Parathyroid adenoma (tissue), 2 donors: Measurements from ENCODE around the gene MYH6.

ENCODE experiments used
- H2AFZ ChIP-seq: fragments of 300-600 bp; sonication (generic); one replicate; pipeline ENCODE4 v1.7.0; 2017; ENCODE audit warnings: antibody characterized with exemption, mild to moderate bottlenecking
- H3K27ac ChIP-seq: fragments of 300-600 bp; sonication (generic); one replicate; pipeline ENCODE4 v1.7.0; 2017
- H3K27me3 ChIP-seq: fragments of 300-600 bp; sonication (generic); one replicate; pipeline ENCODE4 v1.7.0; 2017; ENCODE audit warnings: low read length; ENCODE audit not compliant: control insufficient read depth, insufficient read depth
- H3K36me3 ChIP-seq: fragments of 300-600 bp; sonication (generic); one replicate; pipeline ENCODE4 v1.7.0; 2017; ENCODE audit warnings: low read length; ENCODE audit not compliant: control insufficient read depth, insufficient read depth
- H3K4me1 ChIP-seq: fragments of 300-600 bp; sonication (generic); one replicate; pipeline ENCODE4 v1.7.0; 2017; ENCODE audit warnings: control low read depth
- H3K4me2 ChIP-seq: fragments of 300-600 bp; sonication (generic); one replicate; pipeline ENCODE4 v1.7.0; 2017; ENCODE audit warnings: low read length
- H3K4me3 ChIP-seq: fragments of 300-600 bp; sonication (generic); one replicate; pipeline ENCODE4 v1.7.0; 2017; ENCODE audit warnings: low read depth, low read length
- H3K79me2 ChIP-seq: fragments of 300-600 bp; sonication (generic); one replicate; pipeline ENCODE4 v1.7.0; 2017; ENCODE audit warnings: control low read depth
- H3K9ac ChIP-seq: fragments of 300-600 bp; sonication (generic); one replicate; pipeline ENCODE4 v1.7.0; 2017; ENCODE audit warnings: mild to moderate bottlenecking
- H3K9me3 ChIP-seq: fragments of 300-600 bp; sonication (generic); one replicate; pipeline ENCODE4 v1.7.0; 2017; ENCODE audit warnings: low read length; ENCODE audit not compliant: control insufficient read depth
- TF ChIP-seq, protein P1 (sequence below): fragments of 300-600 bp; sonication (generic); IDR thresholded peaks from one replicate; pipeline ENCODE4 v1.7.0; 2017; ENCODE audit warnings: antibody characterized with exemption, mild to moderate bottlenecking
- donor health status: primary hyperparathyroidism.

MYH6 gene

DNA sequence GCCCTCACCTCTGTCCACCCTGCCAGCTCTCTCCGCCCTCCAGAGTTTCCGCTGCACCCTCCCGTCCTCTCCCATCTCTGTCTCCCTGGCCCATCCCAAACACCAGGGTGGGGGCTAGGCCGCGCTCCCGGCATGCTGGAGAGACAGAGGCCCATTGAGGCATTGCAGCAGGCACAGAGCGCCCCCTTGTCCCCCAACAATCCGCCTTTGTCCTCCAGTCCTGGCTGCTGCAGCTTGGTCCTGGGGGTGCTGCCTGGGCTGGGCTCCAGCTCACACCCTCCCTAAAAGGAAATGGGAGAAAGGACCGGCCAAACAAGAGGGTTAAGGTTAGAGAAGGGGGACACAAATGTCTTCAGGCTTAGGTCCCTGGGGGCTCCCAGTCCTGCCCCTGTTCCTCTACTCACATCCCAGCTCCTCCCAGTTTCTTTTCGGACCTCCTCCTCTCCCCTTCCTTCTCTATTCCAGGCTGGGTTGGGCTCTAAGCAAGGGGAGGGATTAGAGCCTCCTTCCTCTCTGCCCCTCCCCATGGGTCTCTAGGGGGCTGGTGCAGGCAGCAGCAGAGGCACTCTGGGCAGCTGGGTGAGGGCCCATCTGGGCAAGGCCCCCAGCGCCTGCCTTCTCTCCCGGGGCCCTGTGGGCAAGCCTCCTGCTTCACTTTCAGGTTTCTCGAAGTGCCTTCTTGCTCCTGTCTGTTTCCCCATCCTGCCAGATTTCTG is 31.4 kb downstream of the MYH6 start, which contains the start of gene CMTM5:
Gene CMTM5 (plus strand): TSS at position 565 of the 716 bp plus-strand sequence. CDS start 206 bp downstream, outside the sequence.
- Histone ChIP-seq H3K4me1 (no peaks in the 10 kb centered on the region), H3K9me3 (no peaks in the 10 kb centered on the region), H3K79me2 (no peaks in the 10 kb centered on the region), H2AFZ (no peak within 1 kb of the TSS), H3K27ac (no peak within 1 kb of the TSS), H3K4me3 (no peak within 1 kb of the TSS), H3K4me2 (no peak within 1 kb of the TSS), H3K9ac (no peak within 1 kb of the TSS), H3K27me3 (no peaks in the 10 kb centered on the region), H3K36me3 (no peaks in the 10 kb centered on the region)
- TF ChIP-seq, protein P1, sequence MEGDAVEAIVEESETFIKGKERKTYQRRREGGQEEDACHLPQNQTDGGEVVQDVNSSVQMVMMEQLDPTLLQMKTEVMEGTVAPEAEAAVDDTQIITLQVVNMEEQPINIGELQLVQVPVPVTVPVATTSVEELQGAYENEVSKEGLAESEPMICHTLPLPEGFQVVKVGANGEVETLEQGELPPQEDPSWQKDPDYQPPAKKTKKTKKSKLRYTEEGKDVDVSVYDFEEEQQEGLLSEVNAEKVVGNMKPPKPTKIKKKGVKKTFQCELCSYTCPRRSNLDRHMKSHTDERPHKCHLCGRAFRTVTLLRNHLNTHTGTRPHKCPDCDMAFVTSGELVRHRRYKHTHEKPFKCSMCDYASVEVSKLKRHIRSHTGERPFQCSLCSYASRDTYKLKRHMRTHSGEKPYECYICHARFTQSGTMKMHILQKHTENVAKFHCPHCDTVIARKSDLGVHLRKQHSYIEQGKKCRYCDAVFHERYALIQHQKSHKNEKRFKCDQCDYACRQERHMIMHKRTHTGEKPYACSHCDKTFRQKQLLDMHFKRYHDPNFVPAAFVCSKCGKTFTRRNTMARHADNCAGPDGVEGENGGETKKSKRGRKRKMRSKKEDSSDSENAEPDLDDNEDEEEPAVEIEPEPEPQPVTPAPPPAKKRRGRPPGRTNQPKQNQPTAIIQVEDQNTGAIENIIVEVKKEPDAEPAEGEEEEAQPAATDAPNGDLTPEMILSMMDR, result no peak

DNA sequence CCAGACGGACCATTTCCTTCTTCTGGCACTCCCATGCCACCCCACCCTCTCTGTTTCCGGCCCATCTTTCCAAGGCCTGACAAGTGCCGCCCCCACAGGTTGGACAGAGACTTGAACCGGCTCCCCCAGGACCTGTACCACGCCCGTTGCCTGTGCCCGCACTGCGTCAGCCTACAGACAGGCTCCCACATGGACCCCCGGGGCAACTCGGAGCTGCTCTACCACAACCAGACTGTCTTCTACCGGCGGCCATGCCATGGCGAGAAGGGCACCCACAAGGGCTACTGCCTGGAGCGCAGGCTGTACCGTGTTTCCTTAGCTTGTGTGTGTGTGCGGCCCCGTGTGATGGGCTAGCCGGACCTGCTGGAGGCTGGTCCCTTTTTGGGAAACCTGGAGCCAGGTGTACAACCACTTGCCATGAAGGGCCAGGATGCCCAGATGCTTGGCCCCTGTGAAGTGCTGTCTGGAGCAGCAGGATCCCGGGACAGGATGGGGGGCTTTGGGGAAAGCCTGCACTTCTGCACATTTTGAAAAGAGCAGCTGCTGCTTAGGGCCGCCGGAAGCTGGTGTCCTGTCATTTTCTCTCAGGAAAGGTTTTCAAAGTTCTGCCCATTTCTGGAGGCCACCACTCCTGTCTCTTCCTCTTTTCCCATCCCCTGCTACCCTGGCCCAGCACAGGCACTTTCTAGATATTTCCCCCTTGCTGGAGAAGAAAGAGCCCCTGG is 32.4 kb downstream of the MYH6 start:
- Histone ChIP-seq H3K4me2 (no peak overlapping the region), H3K36me3 (no peaks in the 10 kb centered on the region), H3K79me2 (no peaks in the 10 kb centered on the region), H3K27ac (no peak overlapping the region), H3K4me1 (no peaks in the 10 kb centered on the region), H3K4me3 (no peak overlapping the region), H3K9me3 (no peaks in the 10 kb centered on the region), H3K27me3 (no peaks in the 10 kb centered on the region), H3K9ac (no peak overlapping the region), H2AFZ (no peak overlapping the region)
- TF ChIP-seq, protein P1, result no peak

DNA sequence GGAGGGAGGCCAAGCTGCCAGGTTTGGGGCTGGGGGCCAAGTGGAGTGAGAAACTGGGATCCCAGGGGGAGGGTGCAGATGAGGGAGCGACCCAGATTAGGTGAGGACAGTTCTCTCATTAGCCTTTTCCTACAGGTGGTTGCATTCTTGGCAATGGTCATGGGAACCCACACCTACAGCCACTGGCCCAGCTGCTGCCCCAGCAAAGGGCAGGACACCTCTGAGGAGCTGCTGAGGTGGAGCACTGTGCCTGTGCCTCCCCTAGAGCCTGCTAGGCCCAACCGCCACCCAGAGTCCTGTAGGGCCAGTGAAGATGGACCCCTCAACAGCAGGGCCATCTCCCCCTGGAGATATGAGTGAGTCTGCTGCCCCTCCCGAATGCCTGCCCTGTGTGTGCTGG is 35.0 kb downstream of the MYH6 start:
- Histone ChIP-seq H3K4me2 (no peak overlapping the region), H3K9me3 (no peaks in the 10 kb centered on the region), H3K79me2 (no peaks in the 10 kb centered on the region), H2AFZ (no peak overlapping the region), H3K27me3 (no peaks in the 10 kb centered on the region), H3K4me1 (no peaks in the 10 kb centered on the region), H3K27ac (no peak overlapping the region), H3K9ac (no peak overlapping the region), H3K4me3 (no peak overlapping the region), H3K36me3 (no peaks in the 10 kb centered on the region)
- TF ChIP-seq, protein P1, result no peak

DNA sequence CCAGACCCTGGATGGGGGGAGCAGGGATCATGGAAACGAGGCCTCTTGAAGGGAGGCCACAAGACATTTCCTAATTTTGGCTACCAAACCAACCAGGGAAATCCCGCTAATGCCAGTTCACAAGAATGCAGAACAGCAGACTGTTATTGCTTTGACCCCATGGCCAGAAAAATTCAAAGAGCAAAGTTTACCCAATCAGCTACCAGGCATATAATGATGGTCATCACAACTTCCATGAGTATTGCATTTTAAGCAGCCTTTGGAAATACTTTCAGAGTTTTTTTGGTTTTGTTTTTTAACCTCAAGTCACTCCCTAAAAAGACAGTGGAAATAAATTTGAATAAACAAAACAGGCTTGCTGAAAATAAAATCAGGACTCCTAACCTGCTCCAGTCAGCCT is 35.6 kb downstream of the MYH6 start, which contains the start of gene IL25:
Gene IL25 (plus strand): TSS at position 301 of the 400 bp plus-strand sequence.
- Histone ChIP-seq H3K36me3 (no peaks in the 10 kb centered on the region), H3K27me3 (no peaks in the 10 kb centered on the region), H3K9ac (no peak within 1 kb of the TSS), H3K9me3 (no peaks in the 10 kb centered on the region), H2AFZ (no peak within 1 kb of the TSS), H3K27ac (no peak within 1 kb of the TSS), H3K4me1 (no peaks in the 10 kb centered on the region), H3K4me3 (no peak within 1 kb of the TSS), H3K79me2 (no peaks in the 10 kb centered on the region), H3K4me2 (no peak within 1 kb of the TSS)
- TF ChIP-seq, protein P1, result no peak
